HG02884 (cell line): Measurements from ENCODE around the gene SIM2.

Experiments used
- ATAC-seq: cut with Tn5 transposase; IDR thresholded peaks from one replicate; pipeline ENCODE4 v1.9.1; 2021; ENCODE audit warnings: mild to moderate bottlenecking, moderate library complexity; ENCODE audit not compliant: unreplicated experiment

The SIM2 gene

GRCh38 chr21:36709868-36710728 is 11.2 kb downstream of the SIM2 start:
- no peak for ATAC-seq

GRCh38 chr21:36710729-36711048 is 11.8 kb downstream of the SIM2 start:
- no peak for ATAC-seq

DNA sequence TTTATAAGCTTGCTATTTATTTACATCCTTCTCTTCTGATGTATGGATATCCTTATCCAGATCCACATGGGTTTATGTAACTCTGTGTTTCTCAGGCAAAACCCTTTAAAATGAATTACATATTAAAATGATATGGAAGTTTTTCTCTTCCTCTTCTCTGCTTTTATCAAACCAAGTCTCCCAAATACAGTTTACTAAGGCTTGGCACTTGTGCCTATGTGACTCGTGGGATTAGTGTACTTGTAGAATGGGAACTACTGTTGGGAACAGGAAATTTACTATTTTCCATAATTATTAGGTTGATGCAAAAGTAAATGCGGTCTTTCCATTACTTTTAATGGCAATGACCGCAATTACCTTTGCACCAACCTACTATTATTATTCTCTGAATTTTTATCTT is 14.8 kb downstream of the SIM2 start:
- no peak for ATAC-seq

DNA sequence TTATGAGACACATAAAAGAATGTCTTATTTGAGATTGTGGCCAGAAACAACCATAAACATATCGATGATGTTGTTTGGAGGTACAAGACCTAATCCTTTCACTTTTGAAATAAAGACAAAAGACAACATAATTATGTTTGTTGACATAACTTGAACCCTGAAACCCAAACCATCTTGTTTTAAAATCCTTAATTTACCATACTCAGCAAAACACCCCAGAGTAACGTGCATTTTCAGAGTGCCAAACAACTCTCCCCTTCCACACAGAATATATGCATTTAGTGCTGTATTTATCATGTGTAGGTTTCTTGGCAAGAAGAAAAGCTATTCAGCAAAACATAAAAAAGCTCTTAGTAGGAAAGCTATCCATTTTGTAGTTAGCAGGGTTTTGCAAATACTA is 17.5 kb downstream of the SIM2 start:
- no peak for ATAC-seq

GRCh38 chr21:36716836-36717235 is 17.9 kb downstream of the SIM2 start:
- no peak for ATAC-seq

DNA sequence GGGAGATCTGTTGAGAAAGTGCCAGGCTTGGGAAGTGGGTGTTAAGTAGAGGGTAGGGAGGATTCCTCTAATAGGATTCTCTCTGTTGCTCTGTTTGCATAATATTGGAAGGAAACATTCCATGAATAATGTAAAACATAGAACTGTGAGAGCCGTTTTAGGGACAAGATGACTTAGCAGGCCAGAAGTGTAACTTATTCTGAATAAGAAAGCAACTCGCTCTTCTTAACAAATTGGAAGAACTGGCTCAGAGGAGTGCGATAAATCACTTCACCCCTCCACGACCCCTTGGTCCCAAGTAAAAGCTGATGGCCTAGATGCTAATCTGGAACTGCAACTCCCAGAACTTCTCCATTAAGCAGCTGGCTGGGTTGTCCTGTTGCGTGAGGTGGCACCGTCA is 19.1 kb downstream of the SIM2 start:
- no peak for ATAC-seq

GRCh38 chr21:36718951-36719501 is 20.1 kb downstream of the SIM2 start:
- ATAC-seq, result no peak

- ATAC-seq, result no peak
Observed at GRCh38 chr21:36719614-36720013, 20.7 kb downstream of the SIM2 start.

DNA sequence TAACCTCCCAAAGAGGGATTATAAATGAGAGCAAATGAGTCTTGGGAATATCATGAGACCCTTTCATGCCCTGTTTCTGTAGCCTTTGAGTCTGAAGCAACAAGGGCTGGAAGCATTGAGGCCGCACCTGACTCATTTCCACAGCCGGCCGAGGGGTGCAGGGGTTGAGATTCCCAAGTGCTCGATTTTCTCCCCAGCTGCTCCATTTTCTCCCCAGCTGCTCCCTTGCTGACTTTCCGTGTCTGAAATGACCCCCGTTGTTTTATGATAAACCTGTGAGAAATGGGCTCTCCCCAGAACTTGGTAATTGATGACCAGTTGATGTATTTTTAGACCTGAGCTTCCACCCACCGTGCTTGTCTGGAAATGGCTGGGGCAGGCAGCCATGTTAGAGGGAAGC is 22.9 kb downstream of the SIM2 start:
- no peak for ATAC-seq

- no peak for ATAC-seq
Observed at GRCh38 chr21:36722370-36723368, 23.8 kb downstream of the SIM2 start.

DNA sequence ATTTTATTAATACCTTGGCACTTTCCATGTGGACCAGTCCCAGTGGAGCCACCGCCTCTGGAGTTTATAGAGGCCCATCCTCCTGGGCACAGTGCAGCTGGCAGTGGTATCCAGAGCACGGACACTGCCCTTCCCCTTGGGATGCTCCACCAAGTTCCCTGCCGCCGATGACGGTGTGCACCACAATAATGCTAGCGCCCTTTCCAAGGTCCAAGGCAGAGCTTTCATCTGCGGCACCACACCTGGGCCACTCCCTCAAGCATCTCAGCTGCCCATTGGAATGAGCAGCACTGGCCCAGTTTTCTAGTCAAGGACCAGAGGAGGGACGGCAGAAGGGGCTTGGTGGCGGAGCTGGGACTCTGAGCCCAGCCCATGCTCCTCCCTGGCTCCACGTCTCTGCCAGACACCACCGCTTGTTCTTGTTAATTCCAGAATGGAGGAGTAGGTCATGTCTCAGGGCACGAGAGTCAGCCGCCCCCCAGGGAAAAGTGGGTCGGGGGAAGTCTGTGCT is 24.5 kb downstream of the SIM2 start:
- no peak for ATAC-seq

DNA sequence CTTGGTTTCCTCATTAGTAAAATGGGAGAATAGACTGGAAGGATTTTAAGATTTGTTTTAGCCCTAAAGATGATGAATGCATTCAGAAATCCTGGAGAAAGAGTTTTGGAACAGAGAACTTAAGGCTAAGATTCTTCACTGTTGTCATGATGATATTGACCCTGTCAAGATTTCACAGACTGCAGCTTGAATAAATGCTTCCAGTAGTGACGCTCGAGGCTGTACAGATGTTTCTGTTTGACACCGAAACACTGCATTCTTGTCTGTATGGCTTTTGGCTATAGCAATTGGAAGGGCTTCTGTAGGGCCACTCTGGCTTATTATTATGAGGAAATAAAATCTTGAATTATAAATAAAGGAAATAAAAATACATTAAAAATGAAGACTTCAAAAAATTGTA is 25.7 kb downstream of the SIM2 start:
- no peak for ATAC-seq

DNA sequence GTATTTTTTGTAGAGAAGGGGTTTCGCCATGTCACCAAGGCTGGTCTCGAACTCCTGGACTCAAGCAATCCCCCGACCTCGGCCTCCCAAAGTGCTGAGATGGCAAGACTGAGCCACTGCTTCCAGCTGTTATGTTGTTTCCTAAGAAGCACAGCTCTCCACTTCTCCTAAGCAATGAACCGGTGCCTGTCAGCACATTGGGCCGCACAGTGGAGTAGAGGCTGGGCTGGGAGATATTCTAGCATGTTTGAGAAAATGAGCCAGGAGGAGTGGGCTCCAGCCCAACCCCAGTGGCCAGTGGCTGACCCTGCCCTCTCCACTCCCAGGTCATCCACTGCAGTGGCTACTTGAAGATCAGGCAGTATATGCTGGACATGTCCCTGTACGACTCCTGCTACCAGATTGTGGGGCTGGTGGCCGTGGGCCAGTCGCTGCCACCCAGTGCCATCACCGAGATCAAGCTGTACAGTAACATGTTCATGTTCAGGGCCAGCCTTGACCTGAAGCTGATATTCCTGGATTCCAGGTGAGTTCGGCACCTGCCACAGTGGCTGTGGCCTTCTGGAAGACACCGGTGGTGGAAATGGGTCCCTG is 27.0 kb downstream of the SIM2 start:
- ATAC-seq, result no peak

GRCh38 chr21:36727866-36728265 is 29.0 kb downstream of the SIM2 start:
- ATAC-seq, result no peak

- ATAC-seq, result no peak
Observed at GRCh38 chr21:36728371-36729111, 29.6 kb downstream of the SIM2 start.

GRCh38 chr21:36729310-36729970 is 30.5 kb downstream of the SIM2 start:
- no peak for ATAC-seq

DNA sequence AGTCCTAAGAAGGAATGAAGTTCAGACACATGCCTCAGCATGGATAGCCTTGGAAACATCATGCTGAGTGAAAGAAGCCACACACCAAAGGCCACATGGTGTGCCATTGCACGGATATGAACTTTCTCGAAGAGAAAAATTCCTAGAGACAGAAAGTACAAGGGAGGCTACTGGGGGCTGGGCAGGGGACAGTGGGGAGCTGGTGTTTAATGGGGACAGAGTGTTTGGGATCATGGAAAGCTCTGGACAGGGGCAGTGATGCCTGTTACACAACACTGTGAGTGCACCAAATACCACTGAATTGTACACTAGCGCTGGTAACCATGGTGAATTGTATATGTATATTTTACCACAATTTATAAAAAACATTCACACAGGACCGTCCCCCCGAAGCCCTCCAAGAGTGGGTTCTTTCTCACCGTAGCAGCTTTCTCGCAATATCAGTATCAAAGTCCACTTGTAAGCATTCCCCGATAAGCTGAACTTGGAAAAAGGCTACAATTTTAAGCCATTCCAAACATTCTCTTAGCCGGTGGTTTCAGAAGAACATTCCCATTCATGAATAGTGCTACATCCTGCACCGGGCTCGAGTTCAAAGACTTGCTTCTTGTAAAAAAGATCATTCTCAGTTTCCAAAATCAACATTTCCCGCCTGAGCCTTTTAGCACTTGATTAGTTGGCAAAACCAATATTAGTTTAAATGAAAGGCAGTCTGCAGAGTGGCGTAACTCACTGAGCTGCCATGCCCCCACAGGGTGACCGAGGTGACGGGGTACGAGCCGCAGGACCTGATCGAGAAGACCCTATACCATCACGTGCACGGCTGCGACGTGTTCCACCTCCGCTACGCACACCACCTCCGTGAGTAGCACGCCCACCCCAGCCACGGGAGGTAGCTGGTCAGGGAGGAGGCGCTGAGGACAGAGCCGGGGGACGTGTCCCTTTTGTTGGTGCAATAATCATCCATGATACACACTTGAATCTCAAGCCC is 31.7 kb downstream of the SIM2 start:
- ATAC-seq, result no peak

GRCh38 chr21:36732217-36732616 is 33.3 kb downstream of the SIM2 start:
- ATAC-seq, result no peak

DNA sequence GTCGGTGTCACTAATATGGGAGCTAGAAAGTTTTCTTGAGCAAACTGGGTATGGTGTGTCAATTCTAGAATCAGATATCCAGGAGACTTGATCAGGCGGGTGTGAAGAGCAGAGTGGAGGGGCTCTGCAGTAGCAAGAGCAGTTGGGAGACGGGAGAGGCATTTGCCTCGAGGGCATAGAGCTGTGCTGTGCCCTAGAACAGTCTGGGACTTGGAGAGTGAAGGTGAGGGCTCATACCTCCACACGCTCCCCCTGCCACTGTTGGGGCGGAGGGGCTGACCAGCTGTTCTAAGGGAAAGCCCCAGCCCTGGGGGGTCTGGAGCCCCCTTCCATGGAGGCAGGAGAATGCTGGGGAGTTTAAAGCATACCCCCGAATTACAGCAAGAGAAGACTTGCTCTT is 33.8 kb downstream of the SIM2 start:
- ATAC-seq, result no peak
